A673 (cell line): ENCODE measurements around the gene KRT79.

Source experiments
- EZH2 ChIP-seq: fragments of 200-600 bp; sonication (generic); IDR thresholded peaks from 2 replicates; pipeline ENCODE4 v1.6.1; 2017; ENCODE audit warnings: borderline replicate concordance, low read depth, mild to moderate bottlenecking, mixed read lengths, antibody characterized with exemption, low read length; ENCODE audit not compliant: poor library complexity, severe bottlenecking
- TF ChIP-seq, protein P1 (sequence below): fragments of 300-800, 200-600 bp; sonication (generic); conservative IDR thresholded peaks from 2 replicates; pipeline ENCODE4 v1.5.1; 2017; ENCODE audit warnings: low read depth, mild to moderate bottlenecking, antibody characterized with exemption, low read length, moderate library complexity, mixed read lengths

DNA sequence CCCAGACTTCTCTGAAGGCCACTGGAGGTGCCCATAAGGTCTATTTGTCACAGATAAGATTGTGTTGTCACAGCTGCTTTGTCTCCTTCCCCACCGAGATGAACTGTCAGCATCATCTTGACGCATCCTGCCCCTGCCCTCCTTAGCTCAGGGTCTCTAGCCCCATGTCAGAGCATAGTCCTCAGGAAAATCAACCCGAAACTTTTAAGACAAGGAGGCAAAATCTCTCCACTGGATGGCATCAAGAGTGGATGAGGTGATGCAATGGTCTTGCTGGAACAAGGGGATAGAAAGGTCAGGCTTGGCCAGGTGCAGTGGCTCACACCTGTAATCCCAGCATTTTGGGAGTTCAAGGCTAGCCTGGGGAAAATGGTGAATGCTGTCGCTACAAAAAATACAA, 8.2 kb downstream of the KRT79 start:
- TF ChIP-seq, protein P1, sequence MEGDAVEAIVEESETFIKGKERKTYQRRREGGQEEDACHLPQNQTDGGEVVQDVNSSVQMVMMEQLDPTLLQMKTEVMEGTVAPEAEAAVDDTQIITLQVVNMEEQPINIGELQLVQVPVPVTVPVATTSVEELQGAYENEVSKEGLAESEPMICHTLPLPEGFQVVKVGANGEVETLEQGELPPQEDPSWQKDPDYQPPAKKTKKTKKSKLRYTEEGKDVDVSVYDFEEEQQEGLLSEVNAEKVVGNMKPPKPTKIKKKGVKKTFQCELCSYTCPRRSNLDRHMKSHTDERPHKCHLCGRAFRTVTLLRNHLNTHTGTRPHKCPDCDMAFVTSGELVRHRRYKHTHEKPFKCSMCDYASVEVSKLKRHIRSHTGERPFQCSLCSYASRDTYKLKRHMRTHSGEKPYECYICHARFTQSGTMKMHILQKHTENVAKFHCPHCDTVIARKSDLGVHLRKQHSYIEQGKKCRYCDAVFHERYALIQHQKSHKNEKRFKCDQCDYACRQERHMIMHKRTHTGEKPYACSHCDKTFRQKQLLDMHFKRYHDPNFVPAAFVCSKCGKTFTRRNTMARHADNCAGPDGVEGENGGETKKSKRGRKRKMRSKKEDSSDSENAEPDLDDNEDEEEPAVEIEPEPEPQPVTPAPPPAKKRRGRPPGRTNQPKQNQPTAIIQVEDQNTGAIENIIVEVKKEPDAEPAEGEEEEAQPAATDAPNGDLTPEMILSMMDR: no peak
- no peak for TF ChIP-seq EZH2
